Cortex of kidney (tissue), 1 donor: ENCODE data around the gene MRPL2.

ENCODE experiments used
- DNase-seq: peaks from one replicate; lab custom pipeline; 2025; lab: John Stamatoyannopoulos, UW

Gene MRPL2

GRCh38 chr6:43021270-43022047 lies 37.8 kb downstream of the MRPL2 start, which contains the start of gene RRP36:
TSS of gene RRP36 (plus strand) at chr6:43021623. CDS start at chr6:43021655, 32 bp downstream.
- DNase-seq = no peak

GRCh38 chr6:43020847-43021246 lies 38.4 kb downstream of the MRPL2 start:
- no peak for DNase-seq

DNA sequence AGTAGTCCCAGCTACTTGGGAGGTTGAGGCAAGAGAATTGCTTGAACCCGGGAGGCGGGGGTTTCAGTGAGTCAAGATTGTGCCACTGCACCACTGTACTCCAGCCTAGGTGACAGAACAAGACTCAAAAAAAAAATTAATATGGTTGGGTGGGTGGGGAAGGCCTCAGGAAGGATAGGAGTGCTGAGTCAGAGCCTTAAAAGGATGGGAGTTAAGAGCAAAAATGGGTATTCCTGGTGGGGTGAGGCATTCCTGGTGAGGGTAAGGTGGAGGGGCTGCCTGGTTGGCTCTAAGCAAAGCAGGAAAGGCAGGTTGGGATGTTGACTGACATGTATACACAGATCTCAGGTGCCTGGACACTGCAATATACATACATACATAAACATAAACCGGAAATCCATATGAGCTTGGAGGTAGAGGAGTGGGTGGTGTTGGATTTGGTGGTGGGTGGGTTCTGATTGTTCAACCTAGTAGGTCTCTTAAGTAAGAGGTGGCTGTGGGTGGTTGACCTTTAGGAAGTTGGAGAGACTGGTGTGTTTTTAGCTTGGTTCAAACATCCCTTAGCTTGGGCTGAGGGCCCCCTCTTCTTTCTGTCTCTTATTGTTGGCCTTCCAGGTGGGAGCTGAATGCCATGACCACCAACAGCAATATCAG lies 39.1 kb downstream of the MRPL2 start:
- no peak for DNase-seq

DNA sequence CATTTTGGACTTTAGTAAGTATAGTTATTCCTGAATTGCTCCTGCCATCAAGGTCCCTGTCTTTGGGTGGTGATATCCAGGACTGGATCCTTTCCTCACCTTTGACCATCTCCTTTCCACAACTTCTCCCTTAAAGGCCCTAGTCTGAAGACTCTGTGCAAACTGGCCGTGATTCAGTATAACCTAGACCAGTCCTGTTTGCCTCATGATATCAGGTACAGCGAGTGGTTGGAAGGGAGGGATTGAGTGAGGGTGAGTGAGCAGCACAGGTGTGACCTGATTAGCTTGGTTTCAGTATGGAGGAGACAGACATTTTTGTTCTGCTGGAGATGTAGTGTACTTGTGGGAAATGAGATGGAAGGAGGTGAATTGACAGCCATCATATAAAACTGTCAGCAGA lies 40.1 kb downstream of the MRPL2 start:
- no peak for DNase-seq

GRCh38 chr6:43016943-43017334 lies 42.3 kb downstream of the MRPL2 start:
- DNase-seq = no peak

DNA sequence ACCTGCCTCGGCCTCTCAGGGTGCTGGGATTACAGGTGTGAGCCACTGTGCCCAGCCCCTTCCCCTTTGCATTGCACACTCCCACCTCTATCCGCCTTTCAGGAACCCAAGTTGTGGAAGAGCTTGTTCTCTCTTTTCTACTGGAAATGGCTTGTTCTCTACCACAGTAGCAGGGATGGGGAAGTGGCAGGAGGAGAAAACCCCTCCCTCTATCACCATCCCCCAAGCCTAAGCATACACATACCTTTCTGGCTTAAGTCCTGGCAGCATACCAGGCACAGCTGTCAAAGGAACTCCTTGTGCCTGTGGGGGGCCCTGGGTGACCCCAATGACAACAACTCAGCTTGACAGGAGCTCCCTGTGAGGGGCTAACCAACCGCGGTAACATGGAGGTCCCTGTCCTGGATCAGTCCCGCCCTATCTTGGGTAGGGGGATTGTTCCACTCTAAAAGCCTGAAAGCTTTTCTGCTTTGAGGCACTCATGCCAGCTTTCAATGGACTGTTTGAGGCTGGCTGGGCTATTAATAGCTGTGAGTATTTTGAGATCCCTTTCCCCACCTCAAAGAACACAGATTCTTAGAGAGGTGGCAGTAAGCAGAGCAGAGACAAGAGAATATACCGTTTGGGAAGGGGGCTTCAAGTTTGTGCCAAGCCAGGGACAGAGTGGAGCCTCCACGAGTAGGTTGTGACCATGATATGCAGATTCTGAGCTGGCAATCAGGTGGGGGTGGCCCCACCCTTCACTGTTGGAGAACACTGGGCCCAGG lies 42.9 kb downstream of the MRPL2 start:
- no peak for DNase-seq

DNA sequence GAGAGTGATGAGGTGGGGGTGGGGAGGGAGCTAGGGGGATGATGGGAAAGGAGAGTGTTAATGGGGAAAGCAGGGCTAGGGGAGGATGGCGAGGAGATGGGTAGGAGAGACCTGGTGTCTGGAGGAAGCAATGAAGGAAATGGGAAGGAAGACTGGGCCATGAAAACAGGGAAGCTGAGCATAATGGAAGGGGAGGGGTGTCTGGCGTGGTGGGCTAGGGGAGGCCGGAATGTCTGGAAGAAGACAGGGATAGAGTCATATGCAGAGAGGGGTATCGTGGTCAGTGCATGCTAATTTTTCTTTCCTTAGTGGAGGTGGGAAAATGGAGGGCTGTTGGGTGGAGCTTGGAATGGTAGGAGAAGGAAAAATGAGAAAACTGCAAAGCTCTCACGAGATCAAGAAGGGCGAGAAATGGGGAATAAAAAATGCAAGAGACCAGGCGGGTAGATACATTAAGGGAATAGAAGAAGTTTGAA lies 44.8 kb downstream of the MRPL2 start:
- no peak for DNase-seq

DNA sequence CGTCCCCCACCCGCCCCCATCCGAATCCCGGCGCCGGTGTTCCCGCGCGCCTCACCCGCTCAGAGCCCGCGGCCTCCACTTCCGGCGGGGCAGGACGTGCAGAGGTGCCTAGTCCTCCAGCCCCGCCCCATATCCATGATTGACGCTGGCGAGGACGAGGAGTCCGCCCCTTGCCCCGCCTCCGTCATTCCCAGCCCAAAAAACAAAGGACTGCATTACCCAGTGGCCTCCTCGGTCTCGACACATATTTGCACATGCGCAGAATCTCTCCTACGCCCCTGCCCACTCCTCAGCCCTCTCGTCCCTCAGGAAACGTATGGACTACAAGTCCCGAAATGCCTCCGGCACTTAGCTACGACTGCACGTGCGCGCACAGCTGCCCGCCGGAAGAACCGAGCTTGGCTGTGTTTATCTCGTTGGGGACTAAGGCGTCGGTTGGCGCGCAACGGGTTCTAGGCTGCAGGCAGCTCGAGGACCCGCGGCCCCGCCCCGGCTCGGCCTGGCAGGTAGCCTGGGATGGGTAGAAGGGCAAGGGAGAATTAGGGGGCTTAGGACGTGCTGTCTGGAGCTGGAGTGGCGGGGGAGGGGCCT lies 45.3 kb downstream of the MRPL2 start, which contains the start of the genes KLHDC3 and MEA1:
KLHDC3 (plus strand) TSS at position 407 of the 591 bp plus-strand sequence. CDS start 2,944 bp downstream, outside the sequence.
MEA1 (minus strand) TSS at position 104 of the 591 bp plus-strand sequence. CDS start 133 bp downstream, outside the sequence.
- DNase-seq = peak; percentile 45

- DNase-seq = no peak
Measured at GRCh38 chr6:43013097-43013842, 46.0 kb downstream of the MRPL2 start.

DNA sequence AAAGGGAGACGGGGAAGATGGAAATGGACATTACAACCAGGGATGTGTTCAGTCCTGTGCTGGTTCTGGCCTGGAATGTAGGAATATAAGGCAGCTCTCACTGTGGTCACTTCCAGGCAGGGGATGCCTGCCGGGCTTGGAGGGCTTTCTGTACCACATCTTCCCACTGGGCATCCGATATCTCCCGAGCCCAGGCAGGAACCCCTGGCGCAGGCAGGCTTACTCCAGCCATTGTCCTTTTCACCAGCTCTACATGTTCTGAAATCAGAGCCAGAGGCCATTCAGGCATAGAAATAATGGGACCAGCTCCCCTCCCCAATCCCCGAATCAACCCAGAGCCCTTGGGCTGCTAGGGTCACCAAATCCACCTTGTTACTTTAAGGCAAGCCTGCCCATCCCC lies 46.9 kb downstream of the MRPL2 start:
- no peak for DNase-seq

DNA sequence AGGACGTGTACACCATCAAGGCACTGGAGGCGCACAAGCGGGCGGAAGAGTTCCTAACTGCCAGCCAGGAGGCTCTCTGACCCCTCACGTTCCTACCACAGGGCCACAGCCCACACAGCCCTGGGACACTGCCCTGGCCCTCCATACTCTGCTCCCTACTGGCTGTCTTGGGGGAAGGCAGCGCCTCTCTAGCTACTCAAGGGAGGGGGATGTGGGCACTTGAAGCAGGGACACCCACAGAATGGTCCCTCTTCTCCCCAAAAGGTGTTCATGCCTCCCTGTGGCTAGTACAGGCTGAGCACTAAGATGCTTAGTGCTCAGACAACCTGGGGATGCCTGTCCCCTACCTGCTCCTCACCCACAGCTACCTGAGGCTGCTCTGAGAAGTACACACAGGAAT lies 48.0 kb downstream of the MRPL2 start:
- DNase-seq = no peak

DNA sequence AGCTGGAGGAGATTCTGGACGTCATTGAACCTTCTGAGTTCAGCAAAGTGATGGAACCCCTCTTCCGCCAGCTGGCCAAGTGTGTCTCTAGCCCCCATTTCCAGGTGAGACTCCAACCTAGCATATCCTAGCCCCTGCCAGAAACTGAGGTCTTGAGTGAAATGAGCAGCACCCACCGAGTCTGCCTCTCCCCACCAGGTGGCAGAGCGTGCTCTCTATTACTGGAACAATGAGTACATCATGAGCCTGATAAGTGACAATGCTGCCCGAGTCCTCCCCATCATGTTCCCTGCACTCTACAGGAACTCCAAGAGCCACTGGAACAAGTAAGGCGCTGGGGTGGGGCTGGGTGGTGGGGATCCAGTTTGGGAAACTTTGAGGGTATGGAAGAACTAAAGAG lies 50.1 kb downstream of the MRPL2 start:
- DNase-seq = no peak

DNA sequence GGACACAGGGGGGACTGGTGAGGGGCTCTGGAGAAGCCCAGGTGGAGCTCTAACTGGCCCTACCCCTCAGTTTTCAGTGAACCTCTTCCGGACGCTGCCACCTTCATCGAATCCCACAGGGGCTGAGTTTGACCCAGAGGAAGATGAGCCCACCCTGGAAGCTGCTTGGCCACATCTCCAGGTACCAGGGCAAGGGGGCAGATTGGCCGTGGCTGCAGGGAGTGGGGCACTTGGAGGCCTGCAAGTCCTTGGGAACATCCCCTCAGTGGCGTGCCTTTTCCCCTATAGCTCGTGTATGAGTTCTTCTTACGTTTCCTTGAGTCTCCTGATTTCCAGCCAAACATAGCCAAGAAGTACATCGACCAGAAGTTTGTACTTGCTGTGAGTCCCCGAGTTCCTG lies 52.1 kb downstream of the MRPL2 start:
- no peak for DNase-seq

DNA sequence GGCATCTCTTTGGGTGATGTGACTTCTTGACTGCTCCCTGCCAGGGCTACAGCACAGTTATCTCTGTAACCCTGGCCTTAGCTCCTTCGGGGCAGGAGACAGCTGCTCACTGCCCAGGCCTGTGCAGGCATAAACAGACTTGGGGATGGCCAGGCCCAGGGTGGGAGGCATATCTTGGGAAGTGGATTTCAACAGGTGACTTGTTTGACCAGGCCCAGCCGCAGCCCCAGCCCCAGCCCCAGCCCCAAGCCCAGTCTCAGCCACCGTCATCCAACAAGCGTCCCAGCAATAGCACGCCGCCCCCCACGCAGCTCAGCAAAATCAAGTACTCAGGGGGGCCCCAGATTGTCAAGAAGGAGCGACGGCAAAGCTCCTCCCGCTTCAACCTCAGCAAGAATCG lies 53.0 kb downstream of the MRPL2 start:
- DNase-seq = no peak

DNA sequence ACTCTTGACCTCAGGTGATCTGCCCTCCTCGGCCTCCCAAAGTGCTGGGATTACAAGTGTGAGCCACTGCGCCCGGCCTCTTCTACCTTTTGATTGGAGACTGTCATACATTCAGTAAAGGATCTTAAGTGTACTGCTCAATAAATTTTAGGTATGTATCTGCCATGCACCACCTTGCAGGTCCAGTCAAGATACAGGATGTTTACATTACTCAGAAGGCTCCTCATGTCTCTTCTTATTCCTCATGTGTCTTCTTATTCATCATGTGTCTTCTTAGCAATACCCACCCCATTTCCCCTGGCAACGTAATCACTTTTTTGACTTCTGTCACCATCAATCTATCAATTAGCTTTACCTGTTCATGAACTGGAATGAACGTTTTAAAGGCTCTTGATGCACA lies 53.4 kb downstream of the MRPL2 start:
- no peak for DNase-seq
